Osteoblast (primary cell): ENCODE data around the gene CTNNA2. TPM values are rescaled to one million over a fixed set of nuclear protein-coding genes. Genes with fewer than 3 reads are reported as not detected.

ENCODE experiments used
- DNase-seq: peaks from one replicate; pipeline ENCODE4 v3.0.0; 2011; ENCODE audit warnings: low spot score, mixed read lengths; ENCODE audit not compliant: insufficient read length; ENCODE audit errors: missing footprints
- H2AFZ ChIP-seq: 2 replicates; pipeline ENCODE4 v1.6.0; 2011; ENCODE audit warnings: mild to moderate bottlenecking, low read length
- H3K27ac ChIP-seq: 2 replicates; pipeline ENCODE4 v1.5.1; 2011; ENCODE audit warnings: mild to moderate bottlenecking, low read depth, low read length, moderate library complexity
- H3K27me3 ChIP-seq: 2 replicates; pipeline ENCODE4 v1.6.0; 2012; ENCODE audit warnings: mild to moderate bottlenecking, control low read depth, inconsistent platforms, low read length, moderate library complexity; ENCODE audit not compliant: insufficient read depth
- H3K36me3 ChIP-seq: 2 replicates; pipeline ENCODE4 v1.5.1; 2011; ENCODE audit warnings: mild to moderate bottlenecking, low read length, control low read depth, moderate library complexity; ENCODE audit not compliant: insufficient read depth
- H3K4me1 ChIP-seq: 2 replicates; pipeline ENCODE4 v1.5.1; 2011; ENCODE audit warnings: mild to moderate bottlenecking, low read length, control low read depth, moderate library complexity; ENCODE audit not compliant: insufficient read depth
- H3K4me2 ChIP-seq: 2 replicates; pipeline ENCODE4 v1.6.0; 2011; ENCODE audit warnings: mild to moderate bottlenecking, low read length; ENCODE audit not compliant: insufficient read depth
- H3K4me3 ChIP-seq: fragments of 200-600 bp; sonication (generic); 3 replicates; pipeline ENCODE4 v1.5.1; 2012; ENCODE audit warnings: mild to moderate bottlenecking, low read length, inconsistent platforms; ENCODE audit not compliant: insufficient read depth
- H3K79me2 ChIP-seq: 2 replicates; pipeline ENCODE4 v1.6.0; 2012; ENCODE audit warnings: mild to moderate bottlenecking, low read length, control low read depth, inconsistent platforms; ENCODE audit not compliant: insufficient read depth
- H3K9me3 ChIP-seq: 2 replicates; pipeline ENCODE4 v1.5.1; 2011; ENCODE audit warnings: low read depth, low read length, control low read depth
- H4K20me1 ChIP-seq: 2 replicates; pipeline ENCODE4 v1.6.0; 2012; ENCODE audit warnings: mild to moderate bottlenecking, low read length, control low read depth; ENCODE audit not compliant: insufficient read depth
- total RNA-seq: library from RNA; depleted of rRNA; stranded (reverse); fragments of >200 nt; gene quantifications from 2 replicates; pipeline ENCODE4 v1.2.3, GENCODE V29; 2012
- TF ChIP-seq, protein P1 (sequence below): IDR thresholded peaks from 2 replicates; pipeline ENCODE4 v1.5.1; 2011; ENCODE audit warnings: mild to moderate bottlenecking, low read depth, low read length, moderate library complexity; ENCODE audit errors: extremely low read depth

Gene CTNNA2
- total RNA-seq, 1 donor = not detected

DNA sequence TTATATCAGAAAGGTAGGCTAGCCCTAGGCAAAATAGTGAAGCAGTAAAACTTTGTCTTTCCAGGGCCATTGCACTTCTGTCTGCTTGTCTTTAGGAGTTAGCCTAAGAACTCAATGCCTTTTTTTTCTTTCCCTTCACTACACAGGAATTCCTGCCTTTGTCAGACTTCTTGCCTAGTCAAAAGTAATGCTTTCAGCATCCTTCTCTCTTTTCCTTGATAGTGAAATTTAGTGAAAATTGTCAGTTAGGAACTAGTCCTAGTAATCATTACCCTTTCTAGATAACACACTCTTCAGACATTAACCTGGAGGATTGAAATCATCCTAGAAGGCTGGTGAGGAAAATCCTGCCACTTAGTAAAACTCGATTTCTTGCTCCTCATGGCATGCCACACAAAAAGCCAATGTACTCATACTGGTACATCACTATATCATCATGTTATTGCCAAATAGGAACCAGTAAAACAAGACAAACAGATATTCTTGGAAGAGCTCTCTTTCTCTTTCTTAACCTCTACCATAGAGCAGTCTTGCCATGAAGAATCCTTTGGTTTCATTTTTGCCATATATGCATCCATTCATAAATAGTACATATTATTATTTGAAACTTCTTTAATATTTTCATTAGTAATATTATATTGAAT is 320.5 kb downstream of the CTNNA2 start:
- no peaks in the 10 kb centered on the region for H3K27me3 ChIP-seq
- H4K20me1 ChIP-seq = no peaks in the 10 kb centered on the region
- no peak overlapping the region for H3K4me3 ChIP-seq
- H3K4me2 ChIP-seq = no peak overlapping the region
- no peaks in the 10 kb centered on the region for H3K4me1 ChIP-seq
- no peaks in the 10 kb centered on the region for H3K79me2 ChIP-seq
- H2AFZ ChIP-seq = no peak overlapping the region
- no peaks in the 10 kb centered on the region for H3K36me3 ChIP-seq
- DNase-seq = no peak
- TF ChIP-seq, protein P1, sequence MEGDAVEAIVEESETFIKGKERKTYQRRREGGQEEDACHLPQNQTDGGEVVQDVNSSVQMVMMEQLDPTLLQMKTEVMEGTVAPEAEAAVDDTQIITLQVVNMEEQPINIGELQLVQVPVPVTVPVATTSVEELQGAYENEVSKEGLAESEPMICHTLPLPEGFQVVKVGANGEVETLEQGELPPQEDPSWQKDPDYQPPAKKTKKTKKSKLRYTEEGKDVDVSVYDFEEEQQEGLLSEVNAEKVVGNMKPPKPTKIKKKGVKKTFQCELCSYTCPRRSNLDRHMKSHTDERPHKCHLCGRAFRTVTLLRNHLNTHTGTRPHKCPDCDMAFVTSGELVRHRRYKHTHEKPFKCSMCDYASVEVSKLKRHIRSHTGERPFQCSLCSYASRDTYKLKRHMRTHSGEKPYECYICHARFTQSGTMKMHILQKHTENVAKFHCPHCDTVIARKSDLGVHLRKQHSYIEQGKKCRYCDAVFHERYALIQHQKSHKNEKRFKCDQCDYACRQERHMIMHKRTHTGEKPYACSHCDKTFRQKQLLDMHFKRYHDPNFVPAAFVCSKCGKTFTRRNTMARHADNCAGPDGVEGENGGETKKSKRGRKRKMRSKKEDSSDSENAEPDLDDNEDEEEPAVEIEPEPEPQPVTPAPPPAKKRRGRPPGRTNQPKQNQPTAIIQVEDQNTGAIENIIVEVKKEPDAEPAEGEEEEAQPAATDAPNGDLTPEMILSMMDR = no peak
- H3K27ac ChIP-seq = no peak overlapping the region
- no peaks in the 10 kb centered on the region for H3K9me3 ChIP-seq

DNA sequence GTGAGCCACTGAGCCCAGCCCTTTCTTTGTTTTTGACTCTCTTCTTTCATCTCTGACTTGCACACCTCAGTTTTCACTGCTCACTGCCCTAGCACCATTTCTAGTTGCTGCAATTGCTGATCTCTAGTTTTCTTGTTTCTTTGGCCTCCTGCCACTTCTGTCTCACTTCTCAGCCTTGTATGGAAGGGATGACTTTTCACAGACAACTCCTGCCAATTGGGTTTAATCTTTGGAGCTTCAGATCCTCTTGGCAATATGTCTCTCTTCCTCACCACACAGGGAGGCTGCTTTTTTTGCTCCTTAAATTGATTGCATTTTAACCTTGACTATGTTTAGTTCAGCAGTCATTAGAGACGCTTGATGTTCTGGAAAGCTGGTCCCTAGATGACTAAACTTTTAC is 323.1 kb downstream of the CTNNA2 start:
- TF ChIP-seq, protein P1 = no peak
- Histone ChIP-seq H3K79me2 (no peaks in the 10 kb centered on the region), H3K4me1 (no peaks in the 10 kb centered on the region), H4K20me1 (no peaks in the 10 kb centered on the region), H3K4me2 (no peak overlapping the region), H3K36me3 (no peaks in the 10 kb centered on the region), H2AFZ (no peak overlapping the region), H3K27me3 (no peaks in the 10 kb centered on the region), H3K4me3 (no peak overlapping the region), H3K27ac (no peak overlapping the region), H3K9me3 (no peaks in the 10 kb centered on the region)
- no peak for DNase-seq

DNA sequence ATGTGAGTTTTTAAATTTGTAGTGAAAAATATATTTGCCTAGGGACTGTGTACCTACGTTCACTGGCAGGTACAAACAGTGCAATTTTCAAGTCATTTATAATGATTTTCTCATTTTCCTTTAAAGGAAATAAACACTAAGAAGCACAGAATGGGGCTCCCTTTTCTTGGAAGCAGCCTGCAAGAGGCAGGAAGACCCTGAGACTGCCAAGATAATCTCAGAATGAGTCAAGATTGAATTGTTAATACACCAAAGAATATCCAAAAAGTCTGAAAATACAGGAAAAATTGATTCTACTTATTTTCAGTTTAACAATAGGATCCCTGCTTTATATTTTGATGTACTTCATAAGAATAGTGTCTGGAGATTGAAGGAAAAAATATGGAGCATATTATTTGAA is 331.2 kb downstream of the CTNNA2 start:
- H2AFZ ChIP-seq = no peak overlapping the region
- no peaks in the 10 kb centered on the region for H4K20me1 ChIP-seq
- H3K79me2 ChIP-seq = no peaks in the 10 kb centered on the region
- no peaks in the 10 kb centered on the region for H3K4me1 ChIP-seq
- no peaks in the 10 kb centered on the region for H3K36me3 ChIP-seq
- no peaks in the 10 kb centered on the region for H3K9me3 ChIP-seq
- no peak overlapping the region for H3K4me3 ChIP-seq
- no peak for DNase-seq
- H3K4me2 ChIP-seq = no peak overlapping the region
- no peaks in the 10 kb centered on the region for H3K27me3 ChIP-seq
- no peak overlapping the region for H3K27ac ChIP-seq
- TF ChIP-seq, protein P1 = no peak

DNA sequence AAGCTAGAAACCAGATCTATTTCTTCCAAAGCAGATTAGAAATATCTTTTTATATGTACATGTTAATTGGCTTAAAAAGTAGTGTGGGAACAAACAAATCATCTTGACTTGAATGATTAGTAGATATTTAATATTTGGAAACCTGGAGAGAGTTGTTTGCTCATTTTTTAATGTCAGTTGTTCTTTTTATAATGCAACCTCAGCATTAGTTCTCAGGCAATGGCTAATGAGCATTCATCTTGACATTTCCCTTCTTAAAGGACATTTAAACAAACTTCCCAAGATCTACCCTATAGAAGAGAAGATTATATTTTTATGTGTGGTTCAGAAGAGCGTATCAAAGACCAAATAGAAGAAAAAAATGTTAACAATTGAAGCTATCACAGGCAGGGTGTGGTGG is 334.0 kb downstream of the CTNNA2 start:
- Histone ChIP-seq H3K9me3 (no peaks in the 10 kb centered on the region), H3K27ac (no peak overlapping the region), H4K20me1 (no peaks in the 10 kb centered on the region), H3K79me2 (no peaks in the 10 kb centered on the region), H3K4me3 (no peak overlapping the region), H3K27me3 (no peaks in the 10 kb centered on the region), H3K4me1 (no peaks in the 10 kb centered on the region), H2AFZ (no peak overlapping the region), H3K4me2 (no peak overlapping the region), H3K36me3 (no peaks in the 10 kb centered on the region)
- TF ChIP-seq, protein P1 = no peak
- DNase-seq = no peak
